Loucy (cell line): Measurements from ENCODE around the gene EXOG.

ENCODE experiments used
- H2AFZ ChIP-seq: fragments of 200-600 bp; sonication (generic); 2 replicates; pipeline ENCODE4 v1.6.0; 2016; ENCODE audit warnings: antibody characterized with exemption, mild to moderate bottlenecking, low read length, moderate library complexity
- H3F3A ChIP-seq: fragments of 200-600 bp; 2 replicates; pipeline ENCODE4 v1.6.0; 2016; ENCODE audit warnings: antibody characterized with exemption, low read depth, mild to moderate bottlenecking
- H3K27me3 ChIP-seq: fragments of 200-600 bp; sonication (generic); 2 replicates; pipeline ENCODE4 v1.6.1; 2014; ENCODE audit warnings: low read length, mild to moderate bottlenecking; ENCODE audit not compliant: insufficient read depth, poor library complexity, severe bottlenecking
- H3K36me3 ChIP-seq: fragments of 200-600 bp; sonication (generic); 2 replicates; pipeline ENCODE4 v1.6.1; 2016; ENCODE audit warnings: low read length; ENCODE audit not compliant: insufficient read depth
- H3K4me1 ChIP-seq: fragments of 200-600 bp; sonication (generic); 2 replicates; pipeline ENCODE4 v1.5.1; 2014; ENCODE audit warnings: low read length, mild to moderate bottlenecking; ENCODE audit not compliant: insufficient read depth, poor library complexity, severe bottlenecking
- H3K4me2 ChIP-seq: fragments of 200-600 bp; sonication (generic); 2 replicates; pipeline ENCODE4 v1.6.0; 2014; ENCODE audit warnings: antibody characterized with exemption, low read length, low read depth, mild to moderate bottlenecking; ENCODE audit not compliant: poor library complexity, severe bottlenecking
- H3K4me3 ChIP-seq: fragments of 200-600 bp; sonication (generic); 2 replicates; pipeline ENCODE4 v1.5.1; 2014; ENCODE audit warnings: low read length, mild to moderate bottlenecking, mixed read lengths; ENCODE audit not compliant: poor library complexity, severe bottlenecking
- H3K79me2 ChIP-seq: fragments of 200-600 bp; sonication (generic); 2 replicates; pipeline ENCODE4 v1.6.1; 2014; ENCODE audit warnings: low read length; ENCODE audit not compliant: insufficient read depth
- H3K9ac ChIP-seq: fragments of 200-600 bp; sonication (generic); 2 replicates; pipeline ENCODE4 v1.6.0; 2014; ENCODE audit warnings: mild to moderate bottlenecking, low read depth, low read length, moderate library complexity; ENCODE audit not compliant: poor library complexity, severe bottlenecking
- H3K9me2 ChIP-seq: fragments of 200-600 bp; sonication (generic); replicated peaks from 2 replicates; pipeline ENCODE4 v1.6.1; 2016; ENCODE audit warnings: low read depth, low read length, mixed read lengths
- H3K9me3 ChIP-seq: fragments of 200-600 bp; sonication (generic); 2 replicates; pipeline ENCODE4 v1.6.1; 2014; ENCODE audit warnings: mild to moderate bottlenecking, antibody characterized with exemption, low read length, low read depth; ENCODE audit not compliant: insufficient read depth
- H4K20me1 ChIP-seq: fragments of 200-600 bp; sonication (generic); 2 replicates; pipeline ENCODE4 v1.6.0; 2014; ENCODE audit warnings: antibody characterized with exemption, low read length, mild to moderate bottlenecking; ENCODE audit not compliant: insufficient read depth, poor library complexity, severe bottlenecking
- EZH2phosphoT487 ChIP-seq: fragments of 200-600 bp; IDR thresholded peaks from 2 replicates; pipeline ENCODE4 v1.6.1; 2018; ENCODE audit warnings: antibody characterized with exemption, mild to moderate bottlenecking, moderate library complexity, borderline replicate concordance
- TF ChIP-seq, protein P1 (sequence below): fragments of 200-600 bp; sonication (generic); conservative IDR thresholded peaks from 2 replicates; pipeline ENCODE4 v1.5.1; 2014; ENCODE audit warnings: mild to moderate bottlenecking, antibody characterized with exemption, low read length

EXOG gene

DNA sequence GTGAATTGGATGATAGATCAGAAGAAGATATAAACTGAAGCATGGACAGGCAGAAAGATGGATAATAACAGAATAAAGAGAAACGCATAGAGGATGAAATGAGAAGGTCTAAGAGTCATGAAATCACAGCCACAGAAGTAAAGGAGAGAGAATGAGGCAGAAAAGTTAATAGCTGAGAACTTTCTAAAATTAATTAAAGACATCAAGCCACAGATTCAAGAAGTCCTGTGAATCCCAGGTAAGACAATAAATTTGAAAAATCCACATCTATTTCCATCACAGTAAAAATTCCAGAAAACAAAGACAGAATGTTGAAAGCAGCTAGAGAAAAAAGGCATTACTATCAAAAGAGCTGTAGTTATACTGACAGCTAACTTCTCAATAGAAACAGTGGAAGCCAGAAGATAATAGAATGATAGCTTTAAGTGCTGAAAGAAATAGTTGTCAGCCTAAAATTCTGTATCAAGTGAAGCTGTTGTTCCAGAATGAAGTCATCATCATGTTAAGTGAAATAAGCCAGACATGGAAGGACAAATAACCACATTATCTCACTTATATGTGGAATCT is 30.5 kb upstream of the EXOG start:
- Histone ChIP-seq H3K9me2 (no peaks in the 10 kb centered on the region), H3K9ac (no peak overlapping the region), H2AFZ (no peak overlapping the region), H3K4me1 (no peaks in the 10 kb centered on the region), H3K27me3 (no peaks in the 10 kb centered on the region), H3K9me3 (peaks cover 14% of the 10 kb centered on the region; the same call in 1 of the 2 replicates), H3K4me2 (no peak overlapping the region), H4K20me1 (no peaks in the 10 kb centered on the region), H3K4me3 (no peak overlapping the region), H3K36me3 (no peaks in the 10 kb centered on the region), H3K79me2 (peaks cover 15% of the 10 kb centered on the region; the same call in 1 of the 2 replicates), H3F3A (no peaks in the 10 kb centered on the region)
- TF ChIP-seq EZH2phosphoT487: no peak
- TF ChIP-seq, protein P1, sequence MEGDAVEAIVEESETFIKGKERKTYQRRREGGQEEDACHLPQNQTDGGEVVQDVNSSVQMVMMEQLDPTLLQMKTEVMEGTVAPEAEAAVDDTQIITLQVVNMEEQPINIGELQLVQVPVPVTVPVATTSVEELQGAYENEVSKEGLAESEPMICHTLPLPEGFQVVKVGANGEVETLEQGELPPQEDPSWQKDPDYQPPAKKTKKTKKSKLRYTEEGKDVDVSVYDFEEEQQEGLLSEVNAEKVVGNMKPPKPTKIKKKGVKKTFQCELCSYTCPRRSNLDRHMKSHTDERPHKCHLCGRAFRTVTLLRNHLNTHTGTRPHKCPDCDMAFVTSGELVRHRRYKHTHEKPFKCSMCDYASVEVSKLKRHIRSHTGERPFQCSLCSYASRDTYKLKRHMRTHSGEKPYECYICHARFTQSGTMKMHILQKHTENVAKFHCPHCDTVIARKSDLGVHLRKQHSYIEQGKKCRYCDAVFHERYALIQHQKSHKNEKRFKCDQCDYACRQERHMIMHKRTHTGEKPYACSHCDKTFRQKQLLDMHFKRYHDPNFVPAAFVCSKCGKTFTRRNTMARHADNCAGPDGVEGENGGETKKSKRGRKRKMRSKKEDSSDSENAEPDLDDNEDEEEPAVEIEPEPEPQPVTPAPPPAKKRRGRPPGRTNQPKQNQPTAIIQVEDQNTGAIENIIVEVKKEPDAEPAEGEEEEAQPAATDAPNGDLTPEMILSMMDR: no peak

DNA sequence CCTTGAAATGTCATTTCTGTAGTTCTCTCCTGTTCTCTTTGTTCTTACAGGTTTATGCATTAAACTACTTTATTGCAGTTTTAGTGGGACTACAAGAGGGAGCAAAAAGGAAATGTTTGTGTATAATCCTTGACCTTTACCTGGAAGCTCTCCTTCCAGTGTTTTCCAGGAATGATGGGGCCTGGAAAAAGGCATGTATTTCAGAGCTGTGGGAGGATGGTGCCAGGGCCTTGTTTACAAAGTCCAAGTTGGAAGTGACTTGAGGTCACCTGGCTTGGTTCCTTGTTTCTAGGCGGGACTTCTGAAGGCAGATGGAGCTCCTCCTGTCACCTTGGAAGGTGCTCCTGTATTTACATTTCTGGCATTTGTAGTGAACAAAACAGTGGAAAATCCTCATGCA is 27.4 kb upstream of the EXOG start:
- H2AFZ ChIP-seq: no peak overlapping the region
- no peak overlapping the region for H3K4me3 ChIP-seq
- no peaks in the 10 kb centered on the region for H3K9me2 ChIP-seq
- H3K36me3 ChIP-seq: no peaks in the 10 kb centered on the region
- H3K9ac ChIP-seq: no peak overlapping the region
- no peaks in the 10 kb centered on the region for H3K27me3 ChIP-seq
- H3F3A ChIP-seq: no peaks in the 10 kb centered on the region
- H3K4me2 ChIP-seq: no peak overlapping the region
- H3K9me3 ChIP-seq: peaks cover 15% of the 10 kb centered on the region; the same call in 1 of the 2 replicates
- TF ChIP-seq, protein P1: no peak
- no peak for TF ChIP-seq EZH2phosphoT487
- H3K4me1 ChIP-seq: no peaks in the 10 kb centered on the region
- peaks cover 9% of the 10 kb centered on the region; the same call in 1 of the 2 replicates for H3K79me2 ChIP-seq
- H4K20me1 ChIP-seq: no peaks in the 10 kb centered on the region

DNA sequence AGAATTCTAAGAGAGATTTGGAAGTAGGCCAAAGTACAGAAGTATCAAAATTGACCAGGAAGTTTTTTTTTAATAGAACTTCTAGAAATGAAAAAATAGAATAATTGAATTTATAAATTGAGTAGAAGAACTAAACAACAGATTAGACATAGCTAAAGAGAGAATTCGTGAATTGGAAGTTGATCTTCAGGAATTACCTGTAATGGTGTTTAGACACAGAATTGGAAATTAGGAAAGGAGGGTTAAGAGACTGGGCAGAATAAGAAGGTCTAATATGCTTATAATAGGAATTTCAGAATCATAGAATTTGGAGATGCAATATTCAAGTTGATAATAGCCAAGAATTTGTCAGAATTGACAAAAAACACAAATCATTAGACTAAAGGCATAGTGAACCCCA is 26.3 kb upstream of the EXOG start:
- Histone ChIP-seq H2AFZ (no peak overlapping the region), H3K4me2 (no peak overlapping the region), H3K9ac (no peak overlapping the region), H3K27me3 (no peaks in the 10 kb centered on the region), H3F3A (no peaks in the 10 kb centered on the region), H3K4me3 (no peak overlapping the region), H3K4me1 (no peaks in the 10 kb centered on the region), H3K9me2 (no peaks in the 10 kb centered on the region), H4K20me1 (no peaks in the 10 kb centered on the region), H3K36me3 (no peaks in the 10 kb centered on the region), H3K79me2 (peaks cover 13% of the 10 kb centered on the region; the same call in 1 of the 2 replicates), H3K9me3 (peaks cover 15% of the 10 kb centered on the region; the same call in 1 of the 2 replicates)
- TF ChIP-seq, protein P1: no peak
- no peak for TF ChIP-seq EZH2phosphoT487
